HL-60 (cell line): ENCODE measurements around the gene SKIC8.
A peak's percentile ranks its signal among the peaks of the same experiment; 100 is the strongest.

Experiments
- DNase-seq, 2 experiments: peaks; one replicate each; pipeline ENCODE4 v3.0.0-alpha.2; 2010 to 2020; ENCODE audit warnings: low read depth in 1 of 2, low spot score in 1 of 2
- H3K27ac ChIP-seq: fragments of 250-450 bp; sonication (Bioruptor Pico); replicated peaks from 2 replicates; pipeline ENCODE4 v1.5.1; 2020; ENCODE audit warnings: mild to moderate bottlenecking, moderate library complexity
- H3K27me3 ChIP-seq: fragments of 250-450 bp; sonication (Bioruptor Pico); 2 replicates; pipeline ENCODE4 v1.5.1; 2021; ENCODE audit warnings: mild to moderate bottlenecking, moderate library complexity; ENCODE audit not compliant: insufficient read depth, poor library complexity, severe bottlenecking
- H3K4me3 ChIP-seq: replicated peaks from 2 replicates; pipeline ENCODE4 v1.5.1; 2011; ENCODE audit warnings: mild to moderate bottlenecking, control low read depth, low read length; ENCODE audit not compliant: insufficient read depth
- CTCF ChIP-seq: IDR thresholded peaks from one replicate; pipeline ENCODE4 v1.5.1; 2011; ENCODE audit warnings: low read length, control low read depth, inconsistent platforms; ENCODE audit not compliant: insufficient read depth
- GABPA ChIP-seq: IDR thresholded peaks from 2 replicates; pipeline ENCODE4 v1.6.1; 2012; ENCODE audit warnings: low read depth
- POLR2AphosphoS5 ChIP-seq: IDR thresholded peaks from 2 replicates; pipeline ENCODE4 v1.6.1; 2012; ENCODE audit warnings: low read depth
- SPI1 ChIP-seq: IDR thresholded peaks from 2 replicates; pipeline ENCODE4 v1.6.1; 2012; ENCODE audit warnings: low read depth, mild to moderate bottlenecking, borderline replicate concordance
- TF ChIP-seq, protein P1 (sequence below): IDR thresholded peaks from 2 replicates; pipeline ENCODE4 v1.6.1; 2012; ENCODE audit warnings: low read depth; ENCODE audit not compliant: insufficient replicate concordance

SKIC8 gene

DNA sequence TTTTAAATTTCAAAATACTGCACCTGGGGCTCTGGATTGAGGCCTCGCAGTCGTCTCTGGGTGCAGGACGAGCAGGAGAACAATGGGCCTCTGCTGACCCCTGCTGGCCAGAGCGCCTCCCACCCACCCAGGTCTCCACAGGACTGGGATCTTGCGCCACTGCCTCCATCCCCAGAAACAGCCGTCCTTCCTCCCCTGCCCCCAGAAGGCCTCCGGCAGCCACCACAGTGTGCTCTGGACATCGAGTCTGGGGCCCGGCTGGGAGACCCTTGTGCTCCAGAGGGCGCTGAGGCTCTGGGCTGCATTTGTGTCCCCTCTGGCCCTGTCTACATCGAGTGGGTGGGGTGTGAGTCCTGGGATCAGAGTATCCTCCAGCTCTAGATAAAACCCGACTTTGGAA lies 58.4 kb downstream of the SKIC8 start:
- peak; percentile 54 to 86 for DNase-seq
- Histone ChIP-seq H3K4me3 (no peak overlapping the region), H3K27ac (no peak overlapping the region), H3K27me3 (no peaks in the 10 kb centered on the region)
- no peak for TF ChIP-seq SPI1
- TF ChIP-seq CTCF, result peak; percentile 77

DNA sequence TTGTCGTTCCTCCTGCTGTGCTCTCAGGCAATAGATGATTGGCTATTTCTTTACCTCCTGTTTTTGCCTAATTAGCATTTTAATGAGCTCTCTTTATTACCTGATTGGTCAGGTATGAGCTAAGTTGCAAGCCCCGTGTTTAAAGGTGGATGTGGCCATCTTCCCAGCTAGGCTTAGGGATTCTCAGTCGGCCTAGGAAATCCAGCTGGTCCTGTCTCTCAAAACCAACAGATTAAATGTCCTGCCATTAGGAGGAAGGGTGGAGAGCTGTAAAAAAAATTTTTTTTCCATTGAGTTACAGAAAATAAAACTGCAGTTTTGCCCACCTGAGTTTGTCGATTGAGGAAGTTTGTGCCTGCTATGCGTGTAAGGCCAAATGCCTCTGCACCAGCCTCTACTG lies 59.6 kb downstream of the SKIC8 start:
- TF ChIP-seq GABPA (no peak), CTCF (no peak), SPI1 (no peak), POLR2AphosphoS5 (no peak)
- no peak overlapping the region for H3K4me3 ChIP-seq
- DNase-seq, result no peak
- no peak overlapping the region for H3K27ac ChIP-seq
- H3K27me3 ChIP-seq, result no peaks in the 10 kb centered on the region

DNA sequence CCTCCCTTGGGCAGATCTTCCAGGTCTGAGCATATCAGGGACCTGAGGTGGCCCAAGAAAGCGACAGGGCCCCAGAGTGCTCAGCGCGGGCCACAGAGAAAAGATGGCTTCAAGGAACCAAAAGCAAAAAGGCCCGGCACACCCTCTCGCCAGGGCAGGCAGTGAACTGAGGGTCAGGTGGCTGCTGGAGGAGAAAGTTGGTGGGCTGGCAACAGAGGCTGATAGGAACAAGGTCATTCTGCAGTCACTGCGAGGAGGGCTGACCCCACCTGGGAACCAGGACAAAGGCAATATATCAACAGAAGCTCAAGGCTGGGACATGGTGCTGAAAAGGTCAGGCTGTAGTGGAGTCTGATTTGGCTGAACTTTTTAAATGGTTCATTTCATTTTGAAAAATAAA lies 62.3 kb downstream of the SKIC8 start:
- DNase-seq, result no peak
- Histone ChIP-seq H3K4me3 (no peak overlapping the region), H3K27me3 (no peaks in the 10 kb centered on the region), H3K27ac (no peak overlapping the region)
- TF ChIP-seq GABPA (no peak), POLR2AphosphoS5 (no peak), CTCF (no peak), SPI1 (no peak)
- TF ChIP-seq, protein P1, sequence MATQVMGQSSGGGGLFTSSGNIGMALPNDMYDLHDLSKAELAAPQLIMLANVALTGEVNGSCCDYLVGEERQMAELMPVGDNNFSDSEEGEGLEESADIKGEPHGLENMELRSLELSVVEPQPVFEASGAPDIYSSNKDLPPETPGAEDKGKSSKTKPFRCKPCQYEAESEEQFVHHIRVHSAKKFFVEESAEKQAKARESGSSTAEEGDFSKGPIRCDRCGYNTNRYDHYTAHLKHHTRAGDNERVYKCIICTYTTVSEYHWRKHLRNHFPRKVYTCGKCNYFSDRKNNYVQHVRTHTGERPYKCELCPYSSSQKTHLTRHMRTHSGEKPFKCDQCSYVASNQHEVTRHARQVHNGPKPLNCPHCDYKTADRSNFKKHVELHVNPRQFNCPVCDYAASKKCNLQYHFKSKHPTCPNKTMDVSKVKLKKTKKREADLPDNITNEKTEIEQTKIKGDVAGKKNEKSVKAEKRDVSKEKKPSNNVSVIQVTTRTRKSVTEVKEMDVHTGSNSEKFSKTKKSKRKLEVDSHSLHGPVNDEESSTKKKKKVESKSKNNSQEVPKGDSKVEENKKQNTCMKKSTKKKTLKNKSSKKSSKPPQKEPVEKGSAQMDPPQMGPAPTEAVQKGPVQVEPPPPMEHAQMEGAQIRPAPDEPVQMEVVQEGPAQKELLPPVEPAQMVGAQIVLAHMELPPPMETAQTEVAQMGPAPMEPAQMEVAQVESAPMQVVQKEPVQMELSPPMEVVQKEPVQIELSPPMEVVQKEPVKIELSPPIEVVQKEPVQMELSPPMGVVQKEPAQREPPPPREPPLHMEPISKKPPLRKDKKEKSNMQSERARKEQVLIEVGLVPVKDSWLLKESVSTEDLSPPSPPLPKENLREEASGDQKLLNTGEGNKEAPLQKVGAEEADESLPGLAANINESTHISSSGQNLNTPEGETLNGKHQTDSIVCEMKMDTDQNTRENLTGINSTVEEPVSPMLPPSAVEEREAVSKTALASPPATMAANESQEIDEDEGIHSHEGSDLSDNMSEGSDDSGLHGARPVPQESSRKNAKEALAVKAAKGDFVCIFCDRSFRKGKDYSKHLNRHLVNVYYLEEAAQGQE, result no peak

DNA sequence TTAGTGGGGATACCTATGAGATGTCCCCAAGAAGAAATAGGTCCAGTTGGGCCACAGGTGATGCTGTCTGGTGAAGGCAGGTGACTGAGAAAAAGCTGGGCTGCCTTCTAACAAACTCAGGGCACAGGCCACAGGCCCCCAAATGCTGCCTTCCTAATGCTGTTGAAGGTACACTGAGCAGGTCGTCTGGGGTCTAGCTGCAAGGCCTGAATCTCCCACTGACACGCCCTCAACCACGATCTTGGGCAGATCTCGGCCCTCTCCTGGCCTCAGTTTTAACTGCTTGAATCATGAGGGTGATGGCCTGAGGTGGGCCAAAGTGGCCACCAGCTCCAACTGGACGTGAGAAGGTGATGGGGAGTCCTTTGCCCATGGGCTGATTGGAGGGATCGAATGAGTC lies 62.9 kb downstream of the SKIC8 start:
- no peaks in the 10 kb centered on the region for H3K27me3 ChIP-seq
- no peak overlapping the region for H3K27ac ChIP-seq
- no peak for TF ChIP-seq GABPA
- DNase-seq, result no peak
- no peak overlapping the region for H3K4me3 ChIP-seq

DNA sequence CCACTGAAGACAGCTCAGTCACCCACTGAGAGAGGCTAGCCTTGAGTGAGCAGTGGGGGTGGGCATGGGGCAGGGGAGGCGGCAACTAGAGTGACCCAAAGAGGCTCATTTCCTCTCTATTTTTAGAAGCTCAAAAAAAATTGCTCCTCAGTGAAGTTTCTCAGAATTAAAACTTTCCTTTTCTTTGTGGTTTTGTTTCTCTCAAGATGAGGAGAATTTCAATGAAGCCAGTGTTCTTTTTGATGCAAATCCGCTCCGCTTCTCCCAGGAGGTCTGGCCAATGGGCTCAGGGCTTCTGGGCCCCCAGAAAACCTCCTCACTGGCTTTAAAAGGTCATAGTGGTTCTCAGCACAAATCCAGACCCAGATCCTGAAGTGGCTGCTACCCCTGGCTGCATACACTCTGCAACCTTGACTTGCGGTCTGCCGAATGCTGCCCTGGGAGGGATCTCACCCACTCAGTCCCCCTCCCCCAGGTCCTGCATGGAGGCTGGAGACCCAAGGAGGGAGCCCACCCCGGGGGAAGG lies 64.8 kb downstream of the SKIC8 start, which contains the start of gene ACSBG1:
Gene ACSBG1 (minus strand): TSS at position 51 of the 526 bp plus-strand sequence. CDS start 64 bp downstream, outside the sequence.
- DNase-seq, result no peak
- no peaks in the 10 kb centered on the region for H3K27me3 ChIP-seq
- H3K4me3 ChIP-seq, result no peak within 1 kb of the TSS
- H3K27ac ChIP-seq, result no peak within 1 kb of the TSS
- TF ChIP-seq SPI1 (no peak), POLR2AphosphoS5 (no peak), CTCF (no peak), GABPA (no peak)
- TF ChIP-seq, protein P1, result no peak
